Hepatocyte (in vitro differentiated cells): ENCODE results near the gene MEG3.

Source experiments
- EZH2 ChIP-seq: fragments of 200-600 bp; sonication (generic); IDR thresholded peaks from 2 replicates; pipeline ENCODE4 v1.6.1; 2016; ENCODE audit warnings: antibody characterized with exemption, mild to moderate bottlenecking, borderline replicate concordance
- TF ChIP-seq, protein P1 (sequence below): fragments of 200-600 bp; sonication (generic); IDR thresholded peaks from 2 replicates; pipeline ENCODE4 v1.5.1; 2016; ENCODE audit warnings: antibody characterized with exemption, mild to moderate bottlenecking; ENCODE audit not compliant: poor library complexity

DNA sequence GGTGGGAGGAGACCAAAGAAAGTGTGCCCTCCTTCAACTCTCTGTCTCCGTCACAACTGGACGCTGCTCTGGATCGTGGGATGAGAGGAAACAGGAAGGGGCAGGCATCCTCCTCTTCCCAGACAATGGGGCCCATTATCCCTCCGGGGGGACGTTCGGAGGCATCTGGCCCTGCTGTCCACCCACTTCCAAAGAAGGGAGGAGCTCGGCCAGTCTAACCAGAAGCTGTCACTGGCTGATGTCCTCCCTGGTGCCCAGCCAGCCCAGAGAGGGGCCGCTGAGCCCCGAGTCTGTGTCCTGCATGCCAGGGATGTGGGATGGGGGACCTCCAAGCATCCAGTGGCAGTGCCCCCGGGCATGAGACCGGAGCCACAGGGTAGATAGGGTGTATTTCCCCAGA, 39.8 kb upstream of the MEG3 start:
- TF ChIP-seq, protein P1, sequence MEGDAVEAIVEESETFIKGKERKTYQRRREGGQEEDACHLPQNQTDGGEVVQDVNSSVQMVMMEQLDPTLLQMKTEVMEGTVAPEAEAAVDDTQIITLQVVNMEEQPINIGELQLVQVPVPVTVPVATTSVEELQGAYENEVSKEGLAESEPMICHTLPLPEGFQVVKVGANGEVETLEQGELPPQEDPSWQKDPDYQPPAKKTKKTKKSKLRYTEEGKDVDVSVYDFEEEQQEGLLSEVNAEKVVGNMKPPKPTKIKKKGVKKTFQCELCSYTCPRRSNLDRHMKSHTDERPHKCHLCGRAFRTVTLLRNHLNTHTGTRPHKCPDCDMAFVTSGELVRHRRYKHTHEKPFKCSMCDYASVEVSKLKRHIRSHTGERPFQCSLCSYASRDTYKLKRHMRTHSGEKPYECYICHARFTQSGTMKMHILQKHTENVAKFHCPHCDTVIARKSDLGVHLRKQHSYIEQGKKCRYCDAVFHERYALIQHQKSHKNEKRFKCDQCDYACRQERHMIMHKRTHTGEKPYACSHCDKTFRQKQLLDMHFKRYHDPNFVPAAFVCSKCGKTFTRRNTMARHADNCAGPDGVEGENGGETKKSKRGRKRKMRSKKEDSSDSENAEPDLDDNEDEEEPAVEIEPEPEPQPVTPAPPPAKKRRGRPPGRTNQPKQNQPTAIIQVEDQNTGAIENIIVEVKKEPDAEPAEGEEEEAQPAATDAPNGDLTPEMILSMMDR, result no peak
- TF ChIP-seq EZH2, result no peak
